Neural progenitor cell (in vitro differentiated cells): ENCODE results near the gene FHL2.

Source experiments
- CTCF ChIP-seq: fragments of 200-600 bp; sonication (generic); IDR thresholded peaks from 2 replicates; pipeline ENCODE4 v1.5.1; 2017; ENCODE audit warnings: antibody characterized with exemption, mild to moderate bottlenecking
- EZH2 ChIP-seq: fragments of 200-600 bp; sonication (generic); IDR thresholded peaks from 2 replicates; pipeline ENCODE4 v1.6.1; 2017; ENCODE audit warnings: antibody characterized with exemption, mild to moderate bottlenecking, moderate library complexity
- EZH2phosphoT487 ChIP-seq: fragments of 200-600 bp; sonication (generic); IDR thresholded peaks from 2 replicates; pipeline ENCODE4 v1.6.1; 2017; ENCODE audit warnings: antibody characterized with exemption

- TF ChIP-seq CTCF (no peak), EZH2 (no peak), EZH2phosphoT487 (no peak)
Observed at GRCh38 chr2:105373344-105373781, 25.5 kb downstream of the FHL2 start.
